ENCODE measurements around the gene APOA5. TPM values are rescaled to one million over a fixed set of nuclear protein-coding genes. Genes with fewer than 3 reads are reported as not detected.
A peak's percentile ranks its signal among the peaks of the same experiment; 100 is the strongest.

Gene APOA5
- total and polyA plus RNA-seq, 2 donors (not counting 3 experiments of a cell fraction or from before 2014, with no cell fraction given): not detected

GRCh38 chr11:116742104-116742503 is 49.6 kb downstream of the APOA5 start:
- Histone ChIP-seq H3K9ac (replicated peaks; ENCODE audit: extremely low read depth, insufficient read depth, low read length) (no peak overlapping the region), H3K27me3 (ENCODE audit: control insufficient read depth in 2 of 2, insufficient read depth in 2 of 2, low read length in 2 of 2) (no peaks in the 10 kb centered on the region), H3K27ac (ENCODE audit: insufficient read depth, low read depth, low read length) (no peak overlapping the region), H3K9me3 (replicated peaks; ENCODE audit: control insufficient read depth, insufficient read depth, low read length) (no peaks in the 10 kb centered on the region), H3K4me1 (ENCODE audit: control insufficient read depth, extremely low read depth, insufficient read depth, low read length) (peaks cover 11% of the 10 kb centered on the region), H3K9me1 (replicated peaks; ENCODE audit: control insufficient read depth, extremely low read depth, insufficient read depth, low read length) (no peaks in the 10 kb centered on the region), H3K79me2 (ENCODE audit: control insufficient read depth, insufficient read depth, low read length) (no peaks in the 10 kb centered on the region), H3K4me3 (replicated peaks in 1 of 3; ENCODE audit: insufficient read depth in 1 of 3, low read depth in 1 of 3, low read length in 3 of 3) (no peak overlapping the region), H3K36me3 (ENCODE audit: control insufficient read depth in 2 of 2, extremely low read depth in 1 of 2, insufficient read depth in 2 of 2, low read length in 2 of 2) (no peaks in the 10 kb centered on the region), H3K4me2 (ENCODE audit: insufficient read depth, low read length) (no peak overlapping the region), H2AFZ (ENCODE audit: low read depth, low read length) (no peak overlapping the region), H4K20me1 (replicated peaks; ENCODE audit: control insufficient read depth, extremely low read depth, insufficient read depth, low read length) (no peaks in the 10 kb centered on the region)
- ChIA-PET CTCF (interaction anchor here (1.3 to 4.6 kb wide), 7 partner anchors 10 to 484 kb away, joined by 4 to 67 read pairs (median 7); partner anchors contain the start of genes APOA5 and PAFAH1B2), POLR2A (no interaction called here)
- TF ChIP-seq GATA2 (IDR thresholded peaks at IDR 0.05; ENCODE audit: insufficient read depth, insufficient read length, low read depth, low read length): peak; percentile 68
- TF ChIP-seq POLR2A (IDR thresholded peaks at IDR 0.05; ENCODE audit: low read depth, low read length): no peak
- no peak for TF ChIP-seq CTCF (IDR thresholded peaks at IDR 0.05; ENCODE audit: extremely low read depth in 1 of 2, insufficient read depth in 1 of 2, low read depth in 1 of 2, low read length in 2 of 2)
- no peak for TF ChIP-seq MAX (IDR thresholded peaks at IDR 0.05; ENCODE audit: insufficient read depth, insufficient read length)
- TF ChIP-seq POLR2AphosphoS5 (IDR thresholded peaks at IDR 0.05; ENCODE audit: insufficient read depth, low read depth, low read length): no peak
- TF ChIP-seq EZH2 (IDR thresholded peaks at IDR 0.05; ENCODE audit: borderline replicate concordance, low read depth, low read length, severe bottlenecking): no peak
- no peak for TF ChIP-seq JUN (IDR thresholded peaks at IDR 0.05; ENCODE audit: borderline replicate concordance, insufficient read depth, insufficient read length, low read depth)
- TF ChIP-seq MYC (IDR thresholded peaks at IDR 0.05; ENCODE audit: low read depth, low read length): no peak
- peak; percentile 62 for TF ChIP-seq FOS (IDR thresholded peaks at IDR 0.05; ENCODE audit: borderline replicate concordance, insufficient read depth, low read length)
- DNase-seq (ENCODE audit: low read depth, low spot score): peak; percentile 34
- intact Hi-C loops (cut with micrococcal nuclease): loop anchor here (1.0 kb wide), 1 partner anchor 10 kb away; no protein-coding TSS in a partner anchor
- no TSS peak for BruUV-seq (replicated peaks)
- dilution Hi-C loops (cut with MboI; ENCODE audit: extremely low pct_ligation_motif_present, low sequenced_read_pairs): no loop called here
- peak; percentile 62 for FAIRE-seq
